HG02571 (cell line): ENCODE data around the gene CHRNA5.
"Not testable (repeated sequence)": the region's sequence is repeated elsewhere in the genome, so short reads cannot be mapped to it uniquely, and the experiment has no call there.

ENCODE experiments used
- ATAC-seq: cut with Tn5 transposase; IDR thresholded peaks from one replicate; pipeline ENCODE4 v1.9.1; 2021; ENCODE audit warnings: mild to moderate bottlenecking, moderate library complexity; ENCODE audit not compliant: unreplicated experiment

Gene CHRNA5

DNA sequence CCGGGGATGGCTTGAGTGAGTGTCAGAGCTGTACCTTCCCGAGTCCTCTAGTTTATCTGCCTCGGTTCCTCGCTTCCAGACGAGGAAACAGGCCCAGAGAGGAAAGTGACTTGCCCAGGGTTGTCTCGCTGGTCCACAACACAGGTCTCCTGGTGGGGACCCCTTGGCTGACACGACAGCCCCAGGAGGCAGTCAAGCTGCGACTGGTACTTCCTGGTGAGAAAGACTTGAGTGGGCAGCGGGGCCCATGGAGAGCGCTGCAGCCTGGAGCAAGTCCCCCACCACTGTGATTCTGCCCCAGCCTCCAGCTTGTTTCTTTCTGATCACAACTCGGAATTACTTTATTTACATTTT lies 600 bp upstream of the CHRNA5 start:
- peak; percentile 7 for ATAC-seq

DNA sequence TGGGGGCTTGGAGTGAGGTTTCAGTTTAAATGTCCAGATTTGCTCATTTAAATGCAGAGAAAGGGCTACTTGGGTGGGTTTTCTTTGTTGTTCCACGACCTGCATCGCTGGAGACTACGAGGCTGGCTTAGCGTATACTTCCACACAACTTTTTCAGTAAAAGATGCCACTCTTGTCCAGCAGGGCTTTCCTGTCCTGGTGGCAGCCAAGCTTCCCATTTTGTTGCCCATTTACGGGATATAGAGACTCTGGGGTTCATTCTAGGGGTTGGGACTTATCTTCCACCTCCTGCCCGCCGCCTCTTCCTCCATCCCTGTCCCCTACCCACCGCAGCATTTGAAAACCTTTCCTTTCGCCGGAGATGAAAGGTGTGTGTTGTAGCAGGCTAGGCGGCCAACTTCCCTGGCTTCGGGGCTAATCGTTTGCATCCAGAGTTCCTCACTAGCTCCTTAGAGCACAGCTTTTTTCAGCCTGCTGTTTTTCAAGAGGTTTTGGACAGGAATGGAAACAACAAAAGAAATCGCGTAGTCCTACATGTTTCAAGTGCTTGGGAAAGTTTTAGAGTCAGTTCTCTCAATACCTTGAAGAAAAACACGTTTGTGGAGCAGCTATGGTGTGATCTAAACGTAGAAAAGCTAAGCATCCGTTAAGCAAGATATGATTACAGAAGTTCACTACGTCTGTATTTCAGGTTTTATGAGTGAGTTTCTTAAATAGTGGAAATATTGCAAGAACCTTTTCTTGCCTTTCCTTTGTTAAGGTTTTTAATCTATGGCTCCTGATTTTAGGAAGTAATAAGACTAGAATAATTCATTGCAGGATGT lies 843 bp downstream of the CHRNA5 start:
- peak; percentile 12 for ATAC-seq

DNA sequence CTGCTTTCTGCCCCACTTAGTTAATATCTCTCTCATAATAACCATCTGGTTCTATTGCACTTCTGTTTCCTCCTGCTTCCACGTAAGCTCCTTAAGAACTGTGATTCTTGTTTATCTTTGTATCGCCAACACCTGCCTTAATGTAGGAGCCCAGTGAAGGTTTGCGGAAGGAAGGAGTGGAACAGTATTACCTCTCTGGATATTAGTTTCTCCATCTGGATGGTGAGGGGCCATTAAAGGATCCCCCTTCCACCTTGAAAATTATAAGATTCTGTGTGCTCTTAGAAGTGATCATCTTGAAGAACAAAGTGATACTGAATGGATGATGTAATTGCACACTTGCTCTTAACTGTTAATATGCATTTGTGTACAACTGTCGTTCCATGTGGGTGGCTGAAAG lies 2.2 kb downstream of the CHRNA5 start:
- no peak for ATAC-seq

DNA sequence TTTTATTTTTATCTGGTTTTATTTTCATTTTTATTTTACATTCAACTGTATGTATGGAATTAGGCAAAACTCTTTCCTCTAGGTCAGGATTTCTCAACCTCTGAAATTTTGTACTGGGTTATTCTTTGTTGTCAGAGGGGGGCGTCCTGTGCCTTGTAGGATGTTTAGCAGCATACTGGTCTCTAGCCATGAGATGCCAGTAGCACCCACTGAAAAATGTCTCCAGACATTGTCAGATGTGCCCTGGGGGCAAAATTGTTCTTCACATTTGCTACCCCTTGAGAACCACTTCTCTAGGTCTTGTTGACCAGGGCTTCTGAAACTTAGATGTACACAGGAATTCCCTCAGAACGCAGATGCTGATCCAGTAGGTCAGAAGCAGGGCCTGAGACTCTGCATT lies 5.4 kb downstream of the CHRNA5 start:
- ATAC-seq = no peak

DNA sequence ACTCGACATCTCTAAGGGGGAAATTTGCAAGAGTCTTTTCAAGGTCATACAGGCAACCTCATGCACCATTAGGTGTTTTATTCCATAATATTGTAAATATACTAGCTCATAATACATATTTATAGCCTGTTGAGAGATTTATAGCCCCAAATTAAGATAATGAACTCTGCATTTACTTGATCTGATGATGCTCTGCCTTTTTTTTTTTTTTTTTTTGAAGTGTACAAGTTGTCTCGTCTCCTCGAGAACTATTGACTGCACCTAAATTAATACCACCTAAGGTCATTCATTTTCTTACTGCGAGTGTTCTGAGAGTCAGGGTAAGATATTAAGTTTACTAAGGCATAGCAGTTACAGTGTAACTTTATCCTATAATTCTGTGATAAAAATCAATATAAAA lies 6.1 kb downstream of the CHRNA5 start:
- ATAC-seq = no peak

DNA sequence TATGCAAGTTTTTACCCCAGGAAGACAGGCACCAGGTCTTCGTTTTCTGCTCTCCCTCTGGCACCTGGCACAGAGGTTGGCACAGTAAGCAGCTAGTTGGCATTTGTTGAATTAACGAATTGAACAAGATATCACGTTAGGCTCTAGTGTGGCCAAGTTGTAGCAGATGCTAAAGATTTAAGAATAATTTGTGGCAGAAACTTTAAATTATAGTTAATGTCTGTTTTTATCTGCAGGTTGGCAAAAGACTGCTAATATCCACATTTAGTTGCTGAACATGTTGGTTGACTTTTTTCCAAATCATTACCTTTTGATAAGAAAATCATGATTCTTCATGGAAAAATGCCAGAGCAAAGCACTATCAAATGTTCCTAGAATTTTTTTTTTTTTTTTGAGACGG lies 8.1 kb downstream of the CHRNA5 start:
- no peak for ATAC-seq

DNA sequence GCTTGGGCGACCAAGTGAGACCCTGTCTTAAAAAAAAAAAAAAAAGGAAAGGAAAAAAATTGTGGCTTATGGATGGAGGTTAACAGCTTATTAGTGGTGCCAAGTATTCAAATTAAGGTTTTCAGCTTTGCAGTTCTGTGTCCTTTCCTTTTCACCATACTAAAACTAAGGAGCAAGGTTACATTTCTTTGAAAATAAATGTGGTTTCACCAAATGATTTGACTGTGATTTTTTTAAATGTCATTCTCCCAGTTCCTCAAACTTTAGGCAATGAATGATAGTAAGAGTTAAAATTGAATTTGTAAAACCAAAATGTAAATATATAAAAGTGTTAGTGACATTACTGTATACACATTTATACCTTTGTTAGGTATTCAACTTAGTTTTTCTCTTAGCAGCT lies 9.6 kb downstream of the CHRNA5 start:
- ATAC-seq = no peak

DNA sequence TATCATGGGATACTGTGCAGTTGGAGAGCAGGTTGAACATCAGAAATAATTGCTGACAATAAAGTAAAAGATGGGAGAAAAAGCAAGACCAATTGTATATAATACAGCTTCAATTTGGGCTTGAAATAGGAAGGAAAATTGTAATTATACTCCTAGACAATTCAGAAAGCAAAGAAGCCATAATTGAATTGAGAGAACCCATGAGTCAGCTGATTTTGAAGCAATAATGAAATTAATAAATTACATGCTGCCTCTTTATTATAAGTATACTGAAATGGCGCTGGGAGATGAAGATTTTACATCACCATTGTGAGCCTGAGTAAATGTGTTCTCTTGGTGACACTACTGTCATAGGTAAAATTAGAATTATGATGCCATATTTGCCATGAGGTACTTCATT lies 32.3 kb downstream of the CHRNA5 start:
- ATAC-seq = no peak

DNA sequence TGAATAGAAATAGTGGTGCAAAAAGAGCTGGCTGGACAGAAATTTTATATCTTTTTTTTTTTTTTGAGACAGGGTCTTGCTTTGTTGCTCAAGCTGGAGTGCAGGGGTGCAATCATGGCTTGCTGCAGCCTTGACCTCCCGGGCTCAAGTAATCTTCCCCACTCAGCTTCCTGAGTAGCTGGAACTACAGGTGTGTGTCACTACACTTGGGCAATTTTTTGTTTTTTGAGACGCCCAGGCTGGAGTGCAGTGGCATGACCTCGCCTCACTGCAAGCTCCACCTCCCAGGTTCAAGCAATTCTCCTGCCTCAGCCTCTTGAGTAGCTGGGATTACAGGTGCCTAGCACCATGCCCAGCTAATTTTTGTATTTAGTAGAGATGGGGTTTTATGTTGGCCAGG lies 33.0 kb downstream of the CHRNA5 start:
- no peak for ATAC-seq

DNA sequence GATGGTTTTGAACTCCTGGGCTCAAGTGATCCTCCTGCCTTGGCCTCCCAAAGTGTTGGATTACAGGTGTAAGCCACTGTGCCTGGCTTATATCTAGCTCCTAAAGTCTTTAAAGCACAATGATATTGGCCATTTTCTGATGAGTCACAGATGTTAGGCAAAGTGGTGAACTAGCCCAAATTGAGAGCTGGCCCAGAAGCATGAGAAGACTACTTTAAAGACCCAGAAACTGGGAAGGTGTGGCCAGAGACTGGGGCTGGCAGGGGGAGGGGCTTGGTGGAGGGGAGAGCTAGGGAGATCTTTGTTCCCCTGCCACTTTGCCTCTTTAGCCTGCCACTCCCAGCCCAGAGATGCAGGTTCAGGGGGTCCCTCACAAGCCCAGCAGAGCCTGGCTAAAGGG lies 33.9 kb downstream of the CHRNA5 start:
- no peak for ATAC-seq

DNA sequence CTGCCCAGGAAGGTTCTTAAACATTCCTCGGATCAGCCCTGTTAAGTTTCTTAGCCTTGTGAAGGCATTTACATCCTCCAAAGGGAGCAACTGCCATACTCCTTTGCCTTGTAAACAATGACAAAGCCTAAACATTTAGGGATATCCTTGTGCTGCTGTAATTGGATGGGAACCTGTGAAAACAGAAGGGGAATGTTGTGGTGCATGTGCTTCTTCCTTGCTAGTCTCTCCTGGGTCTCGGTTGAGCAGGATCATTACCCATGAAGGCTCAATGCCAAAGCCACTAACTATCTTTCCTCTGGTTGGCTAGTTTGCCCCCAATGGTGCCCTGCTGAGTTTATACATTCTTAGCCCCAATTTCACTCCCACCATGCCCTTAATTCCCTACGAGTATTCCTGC lies 38.1 kb downstream of the CHRNA5 start:
- ATAC-seq = no peak

DNA sequence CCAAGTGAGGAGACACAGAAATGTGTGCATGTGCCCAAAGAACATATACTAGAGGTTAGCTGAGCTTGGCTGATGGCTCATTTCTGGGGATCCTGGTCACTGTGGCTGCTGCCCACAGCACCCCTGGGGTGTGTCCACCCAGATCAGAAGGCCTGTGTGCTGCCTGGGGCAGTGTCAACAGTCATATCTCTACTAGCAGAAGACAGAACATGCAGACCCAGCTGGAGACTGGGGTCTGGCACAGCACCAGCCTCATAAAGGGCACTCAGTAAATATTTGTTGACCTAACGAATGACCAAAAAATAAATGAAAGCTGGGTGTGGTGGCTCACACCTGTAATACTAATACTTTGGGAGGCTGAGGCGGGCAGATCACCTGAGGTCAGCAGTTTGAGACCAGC lies 39.1 kb downstream of the CHRNA5 start:
- no peak for ATAC-seq

DNA sequence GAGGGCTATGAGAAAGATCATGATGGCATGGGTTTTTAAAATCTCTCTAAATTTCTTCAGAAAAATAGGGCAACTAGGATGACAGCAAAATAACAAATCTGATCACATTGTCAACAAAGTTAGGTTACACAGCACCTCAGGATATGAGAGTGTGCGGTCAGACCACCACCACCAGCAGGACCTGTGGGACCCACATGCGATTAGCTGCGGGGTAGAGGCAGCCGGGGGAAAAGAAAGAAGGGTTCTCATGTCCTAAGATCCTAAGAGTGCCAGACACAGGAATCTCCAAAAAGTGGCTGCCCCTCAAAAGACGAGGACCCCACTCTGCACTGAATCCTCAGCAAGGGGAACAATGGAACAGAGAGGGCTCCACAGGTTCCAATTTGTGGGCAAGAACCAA lies 39.9 kb downstream of the CHRNA5 start:
- ATAC-seq = no peak

DNA sequence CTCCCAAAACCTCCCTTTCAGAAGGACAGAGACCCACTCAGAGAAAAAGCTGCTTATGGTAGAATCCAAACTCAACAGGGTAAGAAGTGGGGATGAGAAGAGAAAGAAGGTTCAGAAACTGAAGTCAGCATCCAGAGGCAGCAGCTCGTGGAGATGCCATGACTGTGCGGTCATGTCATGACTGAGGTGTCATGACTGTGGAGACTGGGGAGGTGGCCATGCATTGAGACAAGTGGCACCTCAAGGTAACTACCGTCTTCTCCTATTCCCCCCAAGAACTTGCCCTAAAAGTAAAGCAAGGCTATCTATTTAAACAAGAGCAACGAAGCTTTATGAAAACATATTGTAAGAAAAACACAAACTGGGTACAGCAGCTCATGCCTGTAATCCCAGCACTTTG lies 40.4 kb downstream of the CHRNA5 start:
- no peak for ATAC-seq

DNA sequence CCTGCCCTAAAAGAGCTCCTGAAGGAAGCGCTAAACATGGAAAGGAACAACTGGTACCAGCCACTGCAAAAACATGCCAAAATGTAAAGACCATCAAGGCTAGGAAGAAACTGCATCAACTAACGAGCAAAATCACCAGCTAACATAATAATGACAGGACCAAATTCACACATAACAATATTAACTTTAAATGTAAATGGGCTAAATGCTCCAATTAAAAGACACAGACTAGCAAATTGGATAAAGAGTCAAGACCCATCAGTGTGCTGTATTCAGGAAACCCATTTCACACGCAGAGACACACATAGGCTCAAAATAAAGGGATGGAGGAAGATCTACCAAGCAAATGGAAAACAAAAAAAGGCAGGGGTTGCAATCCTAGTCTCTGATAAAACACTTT lies 44.2 kb downstream of the CHRNA5 start:
- ATAC-seq = not testable (repeated sequence)

DNA sequence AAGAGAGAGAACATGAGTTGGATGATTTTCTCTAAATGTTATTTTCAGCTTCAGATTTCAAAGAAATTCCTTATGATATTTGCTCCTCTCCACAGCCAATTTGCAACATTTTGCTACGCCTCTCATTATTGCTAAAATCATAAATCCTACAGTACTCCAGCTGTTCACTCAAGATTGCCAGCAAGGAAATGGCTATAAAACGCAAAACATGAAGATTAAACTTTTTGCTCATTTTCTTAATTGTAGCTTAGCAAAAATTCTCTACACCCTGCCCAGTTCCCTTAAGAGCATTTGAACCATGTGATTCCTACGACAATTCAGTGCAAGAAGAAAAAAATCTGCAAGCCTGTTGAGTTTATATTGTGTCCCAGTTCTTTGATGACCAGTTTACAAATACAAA lies 48.7 kb downstream of the CHRNA5 start:
- no peak for ATAC-seq

DNA sequence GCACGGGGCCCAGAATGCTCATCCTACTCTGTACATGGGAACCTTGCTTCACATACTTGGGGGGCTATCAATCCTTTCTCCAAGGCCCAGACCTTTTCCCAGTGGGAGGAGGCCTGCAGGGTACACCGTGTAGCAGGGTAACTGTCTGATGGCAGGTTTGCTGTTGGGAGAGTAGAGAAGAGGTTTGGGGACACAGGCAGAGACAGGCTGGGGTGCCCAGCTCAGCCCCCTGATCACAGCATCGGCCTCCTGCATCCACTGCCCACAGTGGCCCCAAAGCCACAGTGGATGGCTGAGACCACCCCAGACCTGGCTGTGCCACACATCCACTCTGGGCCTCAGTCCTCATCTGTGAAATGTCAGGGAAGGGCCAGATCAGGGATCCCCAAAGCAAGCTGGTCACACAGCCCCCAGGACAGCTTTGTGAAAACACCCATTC lies 49.9 kb downstream of the CHRNA5 start:
- ATAC-seq = no peak

DNA sequence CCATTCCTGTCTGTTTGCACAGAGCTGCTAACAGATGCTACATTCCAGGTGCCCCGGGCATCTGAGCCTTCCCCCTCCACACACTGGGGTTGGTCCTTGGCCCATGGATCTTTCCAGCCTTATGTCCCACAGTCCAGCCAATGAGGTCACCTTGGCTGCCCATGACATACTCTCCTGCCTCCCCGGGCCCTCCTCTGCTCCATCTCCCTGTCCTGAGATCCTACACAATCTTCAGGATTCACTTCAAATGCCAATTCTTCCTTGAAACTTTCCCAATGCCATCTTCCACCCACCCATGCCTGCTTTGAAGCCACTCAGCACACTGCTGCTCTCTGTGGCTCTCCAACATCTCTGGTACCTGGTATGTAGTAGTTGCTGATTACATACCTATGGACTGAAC lies 51.2 kb downstream of the CHRNA5 start:
- ATAC-seq = no peak

DNA sequence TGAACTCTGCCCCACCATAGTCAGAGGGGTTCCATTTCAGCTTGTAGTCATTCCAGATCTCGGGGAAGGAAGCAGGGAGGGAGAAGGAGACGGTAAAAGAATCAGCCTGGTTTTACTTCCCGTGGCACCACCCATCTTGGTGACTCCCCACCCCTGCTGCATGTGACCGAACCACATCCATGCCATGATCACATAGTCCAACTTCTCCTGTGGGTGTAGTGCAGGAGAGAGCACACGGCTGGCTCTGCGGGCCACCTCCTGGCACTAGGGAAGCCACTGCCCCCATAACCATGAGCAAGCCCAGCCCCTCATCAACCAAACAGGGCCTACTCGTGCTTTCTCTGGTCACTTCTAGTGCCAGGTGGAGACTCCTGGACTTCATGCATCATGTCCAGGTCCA lies 51.8 kb downstream of the CHRNA5 start:
- no peak for ATAC-seq

DNA sequence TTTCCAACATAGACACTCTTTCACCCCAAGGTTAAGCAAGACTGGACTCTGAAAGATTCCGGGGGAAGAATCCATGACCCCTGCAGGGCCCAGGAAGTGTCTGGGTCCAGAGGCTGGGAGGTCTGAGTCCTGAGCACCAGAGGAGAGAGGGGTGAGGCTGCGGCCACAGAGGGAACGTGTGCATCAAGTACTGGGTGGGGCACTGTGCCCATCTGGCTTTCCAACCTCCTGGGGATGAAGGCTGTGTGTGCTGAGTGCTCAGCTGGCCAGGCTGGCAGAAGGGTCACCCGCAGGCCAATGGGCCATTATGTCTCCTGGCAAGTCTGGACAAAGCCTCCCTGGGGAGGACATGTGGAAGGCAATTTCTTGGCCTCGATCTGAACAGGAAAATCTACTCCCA lies 52.2 kb downstream of the CHRNA5 start:
- no peak for ATAC-seq

DNA sequence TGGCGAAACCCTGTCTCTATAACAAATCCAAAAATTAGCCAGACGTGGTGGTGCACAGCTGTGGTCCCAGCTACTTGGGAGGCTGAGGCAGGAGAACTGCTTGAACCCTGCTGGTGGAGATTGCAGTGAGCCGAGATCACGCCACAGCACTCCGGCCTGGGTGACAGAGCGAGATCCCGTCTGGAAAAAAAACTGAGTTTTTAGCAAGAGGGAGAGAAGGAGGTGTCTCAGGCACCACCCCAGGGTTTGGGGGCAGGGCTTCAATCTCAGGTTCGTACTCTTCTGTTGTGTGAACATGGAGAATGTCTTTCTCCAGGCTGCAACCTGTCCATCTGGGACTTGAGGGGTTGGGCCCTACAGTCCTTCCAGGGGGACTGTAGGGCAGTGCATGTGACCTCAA lies 52.7 kb downstream of the CHRNA5 start:
- no peak for ATAC-seq

DNA sequence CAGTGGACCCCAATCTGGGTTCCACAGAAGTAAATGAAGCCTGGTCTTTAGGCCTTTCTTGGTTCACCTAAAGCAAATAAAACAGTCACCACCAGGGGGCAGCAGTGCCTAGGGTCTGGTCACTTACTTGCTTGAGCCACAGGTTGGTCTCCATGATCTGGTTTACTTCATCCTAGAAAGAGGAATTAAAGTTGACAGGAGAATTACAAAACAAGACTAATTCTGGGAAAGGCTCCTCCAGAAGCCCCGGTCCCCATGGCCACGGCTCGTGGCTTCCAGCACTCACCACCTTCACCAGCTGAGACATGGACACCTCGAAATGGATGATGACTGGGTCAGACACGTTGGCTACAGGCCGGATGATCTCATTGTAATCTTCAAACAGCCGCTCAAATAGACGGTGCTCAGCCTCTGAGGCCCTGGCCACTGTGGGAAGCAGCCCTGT lies 53.2 kb downstream of the CHRNA5 start:
- no peak for ATAC-seq
